ENCODE data around the gene GTSE1. TPM values are rescaled to one million over a fixed set of nuclear protein-coding genes. Genes with fewer than 3 reads are reported as not detected.

Gene GTSE1
- polyA plus RNA-seq, 3 donors: 0.04 TPM; not detected in 2

- no peaks in the 10 kb centered on the region for H3K9me3 ChIP-seq (replicated peaks in 1 of 2; ENCODE audit: control insufficient read depth in 1 of 2, insufficient read depth in 1 of 2, low read length in 2 of 2)
- Mint-ChIP-seq H3K9me3 (no peaks in the 10 kb centered on the region), H3K27me3 (ENCODE audit: low read depth in 3 of 3) (no peaks in the 10 kb centered on the region), H3K4me1 (no peaks in the 10 kb centered on the region), H3K27ac (peak overlapping the region in 1 of 7 donors; percentile 36), H3K36me3 (peaks cover 61 to 81% of the 10 kb centered on the region in 2 donors), H3K4me3 (no peak overlapping the region)
- H3K4me1 ChIP-seq (ENCODE audit: control insufficient read depth in 1 of 2, insufficient read depth in 2 of 2, low read length in 2 of 2): no peaks in the 10 kb centered on the region
- H4K20me1 ChIP-seq (ENCODE audit: insufficient read depth, low read length): no peaks in the 10 kb centered on the region
- TF ChIP-seq, protein P1, sequence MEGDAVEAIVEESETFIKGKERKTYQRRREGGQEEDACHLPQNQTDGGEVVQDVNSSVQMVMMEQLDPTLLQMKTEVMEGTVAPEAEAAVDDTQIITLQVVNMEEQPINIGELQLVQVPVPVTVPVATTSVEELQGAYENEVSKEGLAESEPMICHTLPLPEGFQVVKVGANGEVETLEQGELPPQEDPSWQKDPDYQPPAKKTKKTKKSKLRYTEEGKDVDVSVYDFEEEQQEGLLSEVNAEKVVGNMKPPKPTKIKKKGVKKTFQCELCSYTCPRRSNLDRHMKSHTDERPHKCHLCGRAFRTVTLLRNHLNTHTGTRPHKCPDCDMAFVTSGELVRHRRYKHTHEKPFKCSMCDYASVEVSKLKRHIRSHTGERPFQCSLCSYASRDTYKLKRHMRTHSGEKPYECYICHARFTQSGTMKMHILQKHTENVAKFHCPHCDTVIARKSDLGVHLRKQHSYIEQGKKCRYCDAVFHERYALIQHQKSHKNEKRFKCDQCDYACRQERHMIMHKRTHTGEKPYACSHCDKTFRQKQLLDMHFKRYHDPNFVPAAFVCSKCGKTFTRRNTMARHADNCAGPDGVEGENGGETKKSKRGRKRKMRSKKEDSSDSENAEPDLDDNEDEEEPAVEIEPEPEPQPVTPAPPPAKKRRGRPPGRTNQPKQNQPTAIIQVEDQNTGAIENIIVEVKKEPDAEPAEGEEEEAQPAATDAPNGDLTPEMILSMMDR (IDR thresholded peaks at IDR 0.05): no peak
- intact Hi-C loops (cut with micrococcal nuclease): no loop called here
- 97% methylated on average over 7 of the region's 12 CpGs for WGBS (ENCODE audit: insufficient coverage)
- peaks cover 52 to 85% of the 10 kb centered on the region in 2 donors for H3K36me3 ChIP-seq (replicated peaks in 1 of 2; ENCODE audit: control insufficient read depth in 1 of 2, insufficient read depth in 2 of 2, low read length in 2 of 2)
- no peak overlapping the region for H3K4me3 ChIP-seq (replicated peaks in 1 of 3; ENCODE audit: low read depth in 2 of 3, low read length in 3 of 3)
- H3K4me2 ChIP-seq (replicated peaks; ENCODE audit: extremely low read depth, low read length, poor library complexity, severe bottlenecking): no peak overlapping the region
- no peaks in the 10 kb centered on the region for H3K27me3 ChIP-seq (ENCODE audit: control insufficient read depth in 2 of 2, insufficient read depth in 2 of 2, low read length in 2 of 2)
- H3K27ac ChIP-seq (ENCODE audit: low read depth in 1 of 2, low read length in 2 of 2): no peak overlapping the region
- H2AFZ ChIP-seq (ENCODE audit: insufficient read depth, low read depth, low read length, poor library complexity, severe bottlenecking): no peak overlapping the region
- H3K9ac ChIP-seq (ENCODE audit: insufficient read depth, low read length, poor library complexity, severe bottlenecking): no peak overlapping the region
- no peak for DNase-seq
- H3K79me2 ChIP-seq (ENCODE audit: insufficient read depth, low read length): peaks cover 36% of the 10 kb centered on the region
Observed at GRCh38 chr22:46315976-46316375, 19.3 kb downstream of the GTSE1 start.

DNA sequence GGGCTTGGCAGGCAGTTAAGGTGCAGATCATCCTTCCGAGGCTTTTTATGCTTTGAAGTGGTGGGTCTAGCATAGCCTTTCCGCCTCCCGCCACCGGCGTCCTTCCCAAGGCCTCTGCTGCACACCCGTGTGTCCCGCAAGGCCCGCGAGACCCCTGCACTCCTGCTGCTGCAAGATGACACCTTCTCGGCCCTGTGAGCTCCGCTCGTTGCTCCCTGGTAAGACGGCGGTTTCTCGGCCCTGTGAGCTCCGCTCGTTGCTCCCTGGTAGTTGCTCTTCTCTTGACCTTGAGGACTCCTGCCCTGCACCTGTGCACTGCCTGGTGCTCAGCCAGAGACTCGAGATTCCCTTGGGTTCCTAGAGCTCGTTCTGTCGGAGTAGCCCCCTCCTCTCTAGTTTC is 21.0 kb downstream of the GTSE1 start:
- Histone ChIP-seq H4K20me1 (ENCODE audit: insufficient read depth, low read length) (no peaks in the 10 kb centered on the region), H3K9ac (ENCODE audit: insufficient read depth, low read length, poor library complexity, severe bottlenecking) (no peak overlapping the region), H3K4me2 (replicated peaks; ENCODE audit: extremely low read depth, low read length, poor library complexity, severe bottlenecking) (no peak overlapping the region), H3K79me2 (ENCODE audit: insufficient read depth, low read length) (peaks cover 41% of the 10 kb centered on the region), H3K27me3 (ENCODE audit: control insufficient read depth in 2 of 2, insufficient read depth in 2 of 2, low read length in 2 of 2) (no peaks in the 10 kb centered on the region), H3K36me3 (replicated peaks in 1 of 2; ENCODE audit: control insufficient read depth in 1 of 2, insufficient read depth in 2 of 2, low read length in 2 of 2) (peaks cover 51 to 85% of the 10 kb centered on the region in 2 donors), H2AFZ (ENCODE audit: insufficient read depth, low read depth, low read length, poor library complexity, severe bottlenecking) (no peak overlapping the region), H3K4me3 (replicated peaks in 1 of 3; ENCODE audit: low read depth in 2 of 3, low read length in 3 of 3) (no peak overlapping the region), H3K9me3 (replicated peaks in 1 of 2; ENCODE audit: control insufficient read depth in 1 of 2, insufficient read depth in 1 of 2, low read length in 2 of 2) (no peaks in the 10 kb centered on the region), H3K4me1 (ENCODE audit: control insufficient read depth in 1 of 2, insufficient read depth in 2 of 2, low read length in 2 of 2) (no peaks in the 10 kb centered on the region), H3K27ac (ENCODE audit: low read depth in 1 of 2, low read length in 2 of 2) (no peak overlapping the region)
- intact Hi-C loops (cut with micrococcal nuclease): no loop called here
- no peak for DNase-seq
- Mint-ChIP-seq H3K36me3 (peaks cover 69 to 86% of the 10 kb centered on the region in 2 donors), H3K27ac (peak overlapping the region in 2 of 7 donors; percentile 14 to 36), H3K4me3 (no peak overlapping the region), H3K9me3 (no peaks in the 10 kb centered on the region), H3K27me3 (ENCODE audit: low read depth in 3 of 3) (no peaks in the 10 kb centered on the region), H3K4me1 (no peaks in the 10 kb centered on the region)
- TF ChIP-seq, protein P1 (IDR thresholded peaks at IDR 0.05): no peak
- 98% methylated on average over 16 of the region's 20 CpGs for WGBS (ENCODE audit: insufficient coverage)
